ENCODE results near the gene TMEM232.
"Not testable (repeated sequence)": the region's sequence is repeated elsewhere in the genome, so short reads cannot be mapped to it uniquely, and the experiment has no call there.

DNA sequence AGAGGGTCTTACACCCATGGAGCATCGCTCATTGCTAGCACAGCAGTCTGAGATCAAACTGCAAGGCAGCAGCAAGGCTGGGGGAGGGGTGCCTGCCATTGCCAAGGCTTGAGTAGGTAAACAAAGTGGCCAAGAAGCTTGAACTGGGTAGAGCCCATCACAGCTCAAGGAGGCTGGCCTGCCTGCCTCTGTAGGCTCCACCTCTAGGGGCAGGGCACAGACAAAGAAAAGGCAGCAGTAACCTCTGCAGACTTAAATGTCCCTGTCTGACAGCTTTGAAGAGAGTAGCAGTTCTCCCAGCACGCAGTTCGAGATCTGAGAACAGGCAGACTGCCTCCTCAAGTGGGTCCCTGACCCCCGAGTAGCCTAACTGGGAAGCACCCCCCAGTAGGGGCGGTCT lies 33.8 kb downstream of the TMEM232 start:
- TF ChIP-seq, protein P1, sequence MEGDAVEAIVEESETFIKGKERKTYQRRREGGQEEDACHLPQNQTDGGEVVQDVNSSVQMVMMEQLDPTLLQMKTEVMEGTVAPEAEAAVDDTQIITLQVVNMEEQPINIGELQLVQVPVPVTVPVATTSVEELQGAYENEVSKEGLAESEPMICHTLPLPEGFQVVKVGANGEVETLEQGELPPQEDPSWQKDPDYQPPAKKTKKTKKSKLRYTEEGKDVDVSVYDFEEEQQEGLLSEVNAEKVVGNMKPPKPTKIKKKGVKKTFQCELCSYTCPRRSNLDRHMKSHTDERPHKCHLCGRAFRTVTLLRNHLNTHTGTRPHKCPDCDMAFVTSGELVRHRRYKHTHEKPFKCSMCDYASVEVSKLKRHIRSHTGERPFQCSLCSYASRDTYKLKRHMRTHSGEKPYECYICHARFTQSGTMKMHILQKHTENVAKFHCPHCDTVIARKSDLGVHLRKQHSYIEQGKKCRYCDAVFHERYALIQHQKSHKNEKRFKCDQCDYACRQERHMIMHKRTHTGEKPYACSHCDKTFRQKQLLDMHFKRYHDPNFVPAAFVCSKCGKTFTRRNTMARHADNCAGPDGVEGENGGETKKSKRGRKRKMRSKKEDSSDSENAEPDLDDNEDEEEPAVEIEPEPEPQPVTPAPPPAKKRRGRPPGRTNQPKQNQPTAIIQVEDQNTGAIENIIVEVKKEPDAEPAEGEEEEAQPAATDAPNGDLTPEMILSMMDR (IDR thresholded peaks at IDR 0.05), result not testable (repeated sequence)
- not testable (repeated sequence) for TF ChIP-seq POLR2A (IDR thresholded peaks at IDR 0.05)

Data from sigmoid colon (tissue), 3 donors.